Measurements from ENCODE around the gene SLC5A9. TPM values are rescaled to one million over a fixed set of nuclear protein-coding genes. Genes with fewer than 3 reads are reported as not detected.

SLC5A9 gene
- polyA plus RNA-seq, 3 donors = 0.15 to 0.42 (median 0.28) TPM

GRCh38 chr1:48215222-48215621 lies 7.3 kb upstream of the SLC5A9 start:
- H3K9ac ChIP-seq (ENCODE audit: insufficient read depth, low read length, poor library complexity, severe bottlenecking) = no peak overlapping the region
- DNase-seq = no peak
- peaks cover 31% of the 10 kb centered on the region for H3K4me1 Mint-ChIP-seq
- intact Hi-C loops (cut with micrococcal nuclease) = no loop called here
- peaks cover 20 to 25% of the 10 kb centered on the region in 2 donors for H3K4me1 ChIP-seq (ENCODE audit: control insufficient read depth in 1 of 2, insufficient read depth in 2 of 2, low read length in 2 of 2)
- no CpG with 5 or more reads among the region's 1 CpG for WGBS (ENCODE audit: insufficient coverage)
- H2AFZ ChIP-seq (ENCODE audit: insufficient read depth, low read depth, low read length, poor library complexity, severe bottlenecking) = no peak overlapping the region
- no peaks in the 10 kb centered on the region for H3K79me2 ChIP-seq (ENCODE audit: insufficient read depth, low read length)
- no peak for TF ChIP-seq CTCF (IDR thresholded peaks at IDR 0.05)
- H3K4me3 ChIP-seq (replicated peaks in 1 of 3; ENCODE audit: low read depth in 2 of 3, low read length in 3 of 3) = no peak overlapping the region
- H3K27ac ChIP-seq (ENCODE audit: low read depth in 1 of 2, low read length in 2 of 2) = no peak overlapping the region
- H4K20me1 ChIP-seq (ENCODE audit: insufficient read depth, low read length) = no peaks in the 10 kb centered on the region
- no peaks in the 10 kb centered on the region for H3K9me3 ChIP-seq (replicated peaks in 1 of 2; ENCODE audit: control insufficient read depth in 1 of 2, insufficient read depth in 1 of 2, low read length in 2 of 2)
- H3K36me3 Mint-ChIP-seq = no peaks in the 10 kb centered on the region
- no peak overlapping the region for H3K27ac Mint-ChIP-seq
- H3K4me2 ChIP-seq (replicated peaks; ENCODE audit: extremely low read depth, low read length, poor library complexity, severe bottlenecking) = no peak overlapping the region
- no peak overlapping the region for H3K4me3 Mint-ChIP-seq
- peaks cover 0 to 2% (median 0%) of the 10 kb centered on the region in 7 donors for H3K9me3 Mint-ChIP-seq
- peaks cover 0 to 8% (median 8%) of the 10 kb centered on the region in 3 donors for H3K27me3 Mint-ChIP-seq (ENCODE audit: low read depth in 3 of 3)
- H3K36me3 ChIP-seq (replicated peaks in 1 of 2; ENCODE audit: control insufficient read depth in 1 of 2, insufficient read depth in 2 of 2, low read length in 2 of 2) = no peaks in the 10 kb centered on the region
- no peaks in the 10 kb centered on the region for H3K27me3 ChIP-seq (ENCODE audit: control insufficient read depth in 2 of 2, insufficient read depth in 2 of 2, low read length in 2 of 2)

GRCh38 chr1:48215889-48216288 lies 6.6 kb upstream of the SLC5A9 start:
- H3K36me3 Mint-ChIP-seq = no peaks in the 10 kb centered on the region
- peaks cover 20 to 25% of the 10 kb centered on the region in 2 donors for H3K4me1 ChIP-seq (ENCODE audit: control insufficient read depth in 1 of 2, insufficient read depth in 2 of 2, low read length in 2 of 2)
- 85% methylated on average over 1 of the region's 2 CpGs for WGBS (ENCODE audit: insufficient coverage)
- no peak for DNase-seq
- H3K4me2 ChIP-seq (replicated peaks; ENCODE audit: extremely low read depth, low read length, poor library complexity, severe bottlenecking) = no peak overlapping the region
- H3K9me3 ChIP-seq (replicated peaks in 1 of 2; ENCODE audit: control insufficient read depth in 1 of 2, insufficient read depth in 1 of 2, low read length in 2 of 2) = no peaks in the 10 kb centered on the region
- peaks cover 0 to 8% (median 8%) of the 10 kb centered on the region in 3 donors for H3K27me3 Mint-ChIP-seq (ENCODE audit: low read depth in 3 of 3)
- no peaks in the 10 kb centered on the region for H4K20me1 ChIP-seq (ENCODE audit: insufficient read depth, low read length)
- no peak overlapping the region for H3K4me3 ChIP-seq (replicated peaks in 1 of 3; ENCODE audit: low read depth in 2 of 3, low read length in 3 of 3)
- no peaks in the 10 kb centered on the region for H3K36me3 ChIP-seq (replicated peaks in 1 of 2; ENCODE audit: control insufficient read depth in 1 of 2, insufficient read depth in 2 of 2, low read length in 2 of 2)
- peaks cover 0 to 2% (median 0%) of the 10 kb centered on the region in 7 donors for H3K9me3 Mint-ChIP-seq
- no peak overlapping the region for H3K9ac ChIP-seq (ENCODE audit: insufficient read depth, low read length, poor library complexity, severe bottlenecking)
- intact Hi-C loops (cut with micrococcal nuclease) = no loop called here
- no peaks in the 10 kb centered on the region for H3K79me2 ChIP-seq (ENCODE audit: insufficient read depth, low read length)
- peak overlapping the region in 1 of 7 donors; percentile 49 for H3K27ac Mint-ChIP-seq
- no peak overlapping the region for H2AFZ ChIP-seq (ENCODE audit: insufficient read depth, low read depth, low read length, poor library complexity, severe bottlenecking)
- peaks cover 31% of the 10 kb centered on the region for H3K4me1 Mint-ChIP-seq
- TF ChIP-seq CTCF (IDR thresholded peaks at IDR 0.05) = no peak
- no peak overlapping the region for H3K27ac ChIP-seq (ENCODE audit: low read depth in 1 of 2, low read length in 2 of 2)
- H3K27me3 ChIP-seq (ENCODE audit: control insufficient read depth in 2 of 2, insufficient read depth in 2 of 2, low read length in 2 of 2) = no peaks in the 10 kb centered on the region
- H3K4me3 Mint-ChIP-seq = no peak overlapping the region
